ENCODE results near the gene PPP1R18.
A peak's percentile ranks its signal among the peaks of the same experiment; 100 is the strongest.

The PPP1R18 gene

DNA sequence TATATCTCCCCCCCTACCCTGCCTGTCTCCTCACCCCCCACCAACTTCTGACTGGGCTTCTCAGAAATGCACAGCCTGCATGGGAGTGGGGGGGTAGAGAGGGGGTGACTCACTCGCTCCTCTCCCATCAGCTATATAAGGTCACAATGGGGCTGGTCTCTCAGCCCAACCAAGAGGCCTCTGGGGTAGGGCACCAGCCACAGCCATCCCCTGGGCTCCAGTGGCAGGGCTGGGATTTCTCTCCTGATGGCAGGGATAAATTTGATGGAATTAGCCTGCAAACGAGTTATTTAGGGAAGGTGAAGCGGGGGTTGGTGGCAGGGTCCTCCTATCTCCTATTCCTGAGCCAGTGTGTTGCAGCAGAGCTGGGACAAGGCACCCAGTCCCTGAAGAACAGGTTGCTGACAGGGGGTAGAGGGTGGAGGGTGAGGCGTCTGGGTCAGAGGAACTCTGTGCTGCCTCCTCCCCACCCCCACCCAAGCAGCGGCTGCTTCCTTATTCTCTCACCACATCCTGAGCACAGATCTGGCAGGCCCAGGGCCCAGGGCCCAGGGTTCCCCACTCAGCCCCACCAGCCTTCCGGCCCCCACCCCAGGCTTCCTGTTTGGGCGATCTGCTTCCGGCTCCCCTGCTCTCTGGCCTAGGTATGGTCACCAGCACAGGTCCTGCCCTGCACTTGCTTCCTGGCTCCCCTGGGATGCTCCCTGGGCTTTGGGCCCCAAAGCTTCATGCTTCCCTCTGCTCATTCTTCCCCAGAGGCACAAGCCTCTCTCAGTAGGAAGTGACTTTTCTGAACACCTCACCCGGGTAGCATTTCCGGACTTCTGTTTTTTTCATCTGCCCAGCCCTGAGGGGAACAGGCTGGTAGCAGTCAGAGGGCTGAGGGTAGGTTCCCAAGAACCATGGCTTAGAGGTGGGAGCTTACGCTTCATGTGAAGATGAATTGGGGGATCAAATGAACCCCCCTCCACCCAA, 4.0 kb downstream of the PPP1R18 start:
- POLR2A ChIA-PET = interaction anchor here (1.0 to 1.7 kb wide), 8 partner anchors 9 to 48 kb away, joined by 3 to 15 read pairs (median 4); partner anchors contain the start of genes DHX16, MDC1, NRM and TUBB
- TF ChIP-seq CTBP1 (IDR thresholded peaks at IDR 0.05; ENCODE audit: borderline replicate concordance) (no peak), TARDBP (IDR thresholded peaks at IDR 0.05) (no peak), BHLHE40 (IDR thresholded peaks at IDR 0.05; ENCODE audit: borderline replicate concordance) (no peak), ARNT (IDR thresholded peaks at IDR 0.05) (no peak)
- DNase-seq (ENCODE audit: extremely low spot score) = no peak
- CTCF ChIA-PET = interaction anchor here (0.6 to 5.5 kb wide), 4 partner anchors 39 to 405 kb away, joined by 4 to 88 read pairs (median 19); partner anchors contain the start of gene TUBB

DNA sequence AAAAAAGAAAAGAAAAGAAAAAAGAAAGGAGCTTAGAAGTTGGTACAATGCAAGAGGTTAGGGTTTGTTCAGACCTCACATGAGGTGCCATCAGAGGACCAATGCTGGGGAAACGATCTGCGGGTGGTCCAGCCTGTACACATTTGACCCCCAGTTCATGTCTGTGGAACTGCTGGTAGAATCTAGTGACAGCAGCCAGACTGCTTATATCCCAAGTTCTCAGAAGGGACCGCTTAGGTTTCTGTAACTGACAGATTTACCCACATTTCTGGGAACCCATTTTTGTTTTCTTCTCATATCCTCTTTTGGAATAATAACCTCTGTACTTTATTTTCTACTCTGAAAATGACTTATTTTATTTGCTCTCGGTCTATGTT, 4.7 kb downstream of the PPP1R18 start:
- POLR2A ChIA-PET = interaction anchor here (0.6 to 1.7 kb wide), 7 partner anchors 9 to 49 kb away, joined by 3 to 15 read pairs (median 5); partner anchors contain the start of genes DHX16, MDC1, NRM and TUBB
- CTCF ChIA-PET = interaction anchor here (0.7 to 5.5 kb wide), 5 partner anchors 9 to 405 kb away, joined by 3 to 88 read pairs (median 5); partner anchors contain the start of genes DHX16 and TUBB
- TF ChIP-seq BHLHE40 (IDR thresholded peaks at IDR 0.05; ENCODE audit: borderline replicate concordance) (no peak), NFRKB (IDR thresholded peaks at IDR 0.05) (no peak), SP1 (IDR thresholded peaks at IDR 0.05) (no peak), FOXK2 (IDR thresholded peaks at IDR 0.05) (no peak), ARNT (IDR thresholded peaks at IDR 0.05) (no peak), ZNF384 (IDR thresholded peaks at IDR 0.05) (no peak), ELF4 (IDR thresholded peaks at IDR 0.05) (no peak), SUZ12 (IDR thresholded peaks at IDR 0.05) (no peak), LEF1 (IDR thresholded peaks at IDR 0.05; ENCODE audit: borderline replicate concordance) (no peak), FOXA1 (IDR thresholded peaks at IDR 0.05) (no peak), L3MBTL2 (conservative IDR thresholded peaks at IDR 0.05) (no peak), HDGF (IDR thresholded peaks at IDR 0.05; ENCODE audit: borderline replicate concordance) (no peak), TARDBP (IDR thresholded peaks at IDR 0.05) (no peak), CTBP1 (IDR thresholded peaks at IDR 0.05; ENCODE audit: borderline replicate concordance) (no peak), FOXM1 (IDR thresholded peaks at IDR 0.05; ENCODE audit: borderline replicate concordance) (no peak)
- TF ChIP-seq, protein P1, sequence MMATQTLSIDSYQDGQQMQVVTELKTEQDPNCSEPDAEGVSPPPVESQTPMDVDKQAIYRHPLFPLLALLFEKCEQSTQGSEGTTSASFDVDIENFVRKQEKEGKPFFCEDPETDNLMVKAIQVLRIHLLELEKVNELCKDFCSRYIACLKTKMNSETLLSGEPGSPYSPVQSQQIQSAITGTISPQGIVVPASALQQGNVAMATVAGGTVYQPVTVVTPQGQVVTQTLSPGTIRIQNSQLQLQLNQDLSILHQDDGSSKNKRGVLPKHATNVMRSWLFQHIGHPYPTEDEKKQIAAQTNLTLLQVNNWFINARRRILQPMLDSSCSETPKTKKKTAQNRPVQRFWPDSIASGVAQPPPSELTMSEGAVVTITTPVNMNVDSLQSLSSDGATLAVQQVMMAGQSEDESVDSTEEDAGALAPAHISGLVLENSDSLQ (IDR thresholded peaks at IDR 0.05) = no peak
- no peak for DNase-seq (ENCODE audit: extremely low spot score)

GRCh38 chr6:30679765-30680535, 6.5 kb downstream of the PPP1R18 start:
- POLR2A ChIA-PET = interaction anchor here (1.2 to 2.7 kb wide), 6 partner anchors 8 to 51 kb away, joined by 4 to 25 read pairs (median 7); partner anchors contain the start of genes MDC1 and TUBB
- CTCF ChIA-PET = interaction anchor here (0.8 to 5.5 kb wide), 9 partner anchors 8 to 391 kb away, joined by 3 to 88 read pairs (median 7); partner anchors contain the start of gene TUBB
- TF ChIP-seq FOXK2 (IDR thresholded peaks at IDR 0.05) (no peak), FOXA1 (IDR thresholded peaks at IDR 0.05) (no peak), HDGF (IDR thresholded peaks at IDR 0.05; ENCODE audit: borderline replicate concordance) (no peak), LEF1 (IDR thresholded peaks at IDR 0.05; ENCODE audit: borderline replicate concordance) (no peak), TARDBP (IDR thresholded peaks at IDR 0.05) (no peak), BHLHE40 (IDR thresholded peaks at IDR 0.05; ENCODE audit: borderline replicate concordance) (no peak), SUZ12 (IDR thresholded peaks at IDR 0.05) (no peak), SP1 (IDR thresholded peaks at IDR 0.05) (no peak), ZNF384 (IDR thresholded peaks at IDR 0.05) (no peak), NFRKB (IDR thresholded peaks at IDR 0.05) (no peak), FOXM1 (IDR thresholded peaks at IDR 0.05; ENCODE audit: borderline replicate concordance) (no peak), ELF4 (IDR thresholded peaks at IDR 0.05) (no peak), ARNT (IDR thresholded peaks at IDR 0.05) (no peak), CTBP1 (IDR thresholded peaks at IDR 0.05; ENCODE audit: borderline replicate concordance) (no peak), L3MBTL2 (conservative IDR thresholded peaks at IDR 0.05) (no peak)
- TF ChIP-seq, protein P1 (IDR thresholded peaks at IDR 0.05) = no peak
- DNase-seq (ENCODE audit: extremely low spot score) = no peak

- DNase-seq (ENCODE audit: extremely low spot score) = peak; percentile 85
- TF ChIP-seq TARDBP (IDR thresholded peaks at IDR 0.05) = no peak
- no peak for TF ChIP-seq FOXK2 (IDR thresholded peaks at IDR 0.05)
- no peak for TF ChIP-seq SP1 (IDR thresholded peaks at IDR 0.05)
- TF ChIP-seq ARNT (IDR thresholded peaks at IDR 0.05) = no peak
- no peak for TF ChIP-seq FOXM1 (IDR thresholded peaks at IDR 0.05; ENCODE audit: borderline replicate concordance)
- no peak for TF ChIP-seq SUZ12 (IDR thresholded peaks at IDR 0.05)
- no peak for TF ChIP-seq CTBP1 (IDR thresholded peaks at IDR 0.05; ENCODE audit: borderline replicate concordance)
- no peak for TF ChIP-seq LEF1 (IDR thresholded peaks at IDR 0.05; ENCODE audit: borderline replicate concordance)
- TF ChIP-seq HDGF (IDR thresholded peaks at IDR 0.05; ENCODE audit: borderline replicate concordance) = no peak
- no peak for TF ChIP-seq FOXA1 (IDR thresholded peaks at IDR 0.05)
- TF ChIP-seq L3MBTL2 (conservative IDR thresholded peaks at IDR 0.05) = no peak
- TF ChIP-seq, protein P1 (IDR thresholded peaks at IDR 0.05) = no peak
- TF ChIP-seq ZNF384 (IDR thresholded peaks at IDR 0.05) = no peak
- TF ChIP-seq NFRKB (IDR thresholded peaks at IDR 0.05) = no peak
- CTCF ChIA-PET = interaction anchor here (0.6 to 5.5 kb wide), 19 partner anchors 9 to 391 kb away, joined by 3 to 88 read pairs (median 4); partner anchors contain the start of genes MDC1, MRPS18B and TUBB
- POLR2A ChIA-PET = interaction anchor here (0.9 to 2.7 kb wide), 10 partner anchors 8 to 65 kb away, joined by 3 to 25 read pairs (median 4); partner anchors contain the start of genes MDC1, NRM and TUBB
Measured at GRCh38 chr6:30678964-30679726, 7.3 kb downstream of the PPP1R18 start.

Data from HEK293T (cell line).